ENCODE results near the gene NUP50. TPM values are rescaled to one million over a fixed set of nuclear protein-coding genes. Genes with fewer than 3 reads are reported as not detected.

Gene NUP50
- total and polyA plus RNA-seq, 2 of the 13 experiments (the other 11 are each of a cell fraction or from before 2014, with no cell fraction given), result 14.2 to 52.4 TPM

DNA sequence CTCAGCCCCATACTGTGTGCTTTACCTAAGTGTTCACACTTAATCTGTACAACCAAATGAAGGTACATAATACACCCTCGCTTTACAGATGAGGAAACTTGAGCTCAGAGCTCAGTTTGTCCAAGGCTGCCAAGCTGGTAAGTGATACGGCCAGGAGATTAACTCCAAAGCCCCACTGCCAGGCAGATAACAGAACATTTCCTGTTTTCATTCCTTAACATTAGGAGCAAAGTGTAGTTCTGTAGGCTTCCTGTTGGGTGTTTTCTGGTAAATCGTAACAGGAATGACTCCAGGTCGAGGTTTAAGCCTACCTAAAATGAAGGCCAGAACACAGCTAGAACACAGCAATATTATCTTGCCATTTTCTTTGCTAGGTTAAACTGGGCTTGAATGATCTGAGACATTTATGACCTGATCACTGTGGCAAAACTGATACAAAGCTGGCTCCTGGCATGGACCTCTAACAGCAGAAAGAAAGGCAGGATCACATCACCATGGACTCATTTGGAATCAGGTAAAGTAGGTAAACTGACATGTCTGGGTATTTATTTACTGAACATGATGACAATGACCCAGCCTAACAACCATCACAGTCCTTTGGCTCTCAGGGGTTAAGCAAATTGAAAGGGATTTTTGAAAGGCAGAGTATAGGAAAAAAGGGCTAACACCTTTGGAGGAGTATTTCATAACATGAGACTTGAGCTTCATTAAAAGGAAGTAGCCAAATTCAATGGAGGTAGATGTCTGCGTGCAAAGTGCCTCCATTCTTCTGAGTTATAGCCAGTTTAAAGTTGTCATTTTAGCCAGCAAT lies 3.9 kb upstream of the NUP50 start (continued):
- TF ChIP-seq, protein P1, sequence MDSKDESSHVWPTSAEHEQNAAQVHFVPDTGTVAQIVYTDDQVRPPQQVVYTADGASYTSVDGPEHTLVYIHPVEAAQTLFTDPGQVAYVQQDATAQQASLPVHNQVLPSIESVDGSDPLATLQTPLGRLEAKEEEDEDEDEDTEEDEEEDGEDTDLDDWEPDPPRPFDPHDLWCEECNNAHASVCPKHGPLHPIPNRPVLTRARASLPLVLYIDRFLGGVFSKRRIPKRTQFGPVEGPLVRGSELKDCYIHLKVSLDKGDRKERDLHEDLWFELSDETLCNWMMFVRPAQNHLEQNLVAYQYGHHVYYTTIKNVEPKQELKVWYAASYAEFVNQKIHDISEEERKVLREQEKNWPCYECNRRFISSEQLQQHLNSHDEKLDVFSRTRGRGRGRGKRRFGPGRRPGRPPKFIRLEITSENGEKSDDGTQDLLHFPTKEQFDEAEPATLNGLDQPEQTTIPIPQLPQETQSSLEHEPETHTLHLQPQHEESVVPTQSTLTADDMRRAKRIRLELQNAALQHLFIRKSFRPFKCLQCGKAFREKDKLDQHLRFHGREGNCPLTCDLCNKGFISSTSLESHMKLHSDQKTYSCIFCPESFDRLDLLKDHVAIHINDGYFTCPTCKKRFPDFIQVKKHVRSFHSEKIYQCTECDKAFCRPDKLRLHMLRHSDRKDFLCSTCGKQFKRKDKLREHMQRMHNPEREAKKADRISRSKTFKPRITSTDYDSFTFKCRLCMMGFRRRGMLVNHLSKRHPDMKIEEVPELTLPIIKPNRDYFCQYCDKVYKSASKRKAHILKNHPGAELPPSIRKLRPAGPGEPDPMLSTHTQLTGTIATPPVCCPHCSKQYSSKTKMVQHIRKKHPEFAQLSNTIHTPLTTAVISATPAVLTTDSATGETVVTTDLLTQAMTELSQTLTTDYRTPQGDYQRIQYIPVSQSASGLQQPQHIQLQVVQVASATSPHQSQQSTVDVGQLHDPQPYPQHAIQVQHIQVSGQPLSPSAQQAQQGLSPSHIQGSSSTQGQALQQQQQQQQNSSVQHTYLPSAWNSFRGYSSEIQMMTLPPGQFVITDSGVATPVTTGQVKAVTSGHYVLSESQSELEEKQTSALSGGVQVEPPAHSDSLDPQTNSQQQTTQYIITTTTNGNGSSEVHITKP (CRISPR knock-in tag; IDR thresholded peaks at IDR 0.05; ENCODE audit: low read depth), result no peak
- no peak for TF ChIP-seq ATRX (CRISPR knock-in tag; IDR thresholded peaks at IDR 0.05; ENCODE audit: borderline replicate concordance)
- TF ChIP-seq, protein P2, sequence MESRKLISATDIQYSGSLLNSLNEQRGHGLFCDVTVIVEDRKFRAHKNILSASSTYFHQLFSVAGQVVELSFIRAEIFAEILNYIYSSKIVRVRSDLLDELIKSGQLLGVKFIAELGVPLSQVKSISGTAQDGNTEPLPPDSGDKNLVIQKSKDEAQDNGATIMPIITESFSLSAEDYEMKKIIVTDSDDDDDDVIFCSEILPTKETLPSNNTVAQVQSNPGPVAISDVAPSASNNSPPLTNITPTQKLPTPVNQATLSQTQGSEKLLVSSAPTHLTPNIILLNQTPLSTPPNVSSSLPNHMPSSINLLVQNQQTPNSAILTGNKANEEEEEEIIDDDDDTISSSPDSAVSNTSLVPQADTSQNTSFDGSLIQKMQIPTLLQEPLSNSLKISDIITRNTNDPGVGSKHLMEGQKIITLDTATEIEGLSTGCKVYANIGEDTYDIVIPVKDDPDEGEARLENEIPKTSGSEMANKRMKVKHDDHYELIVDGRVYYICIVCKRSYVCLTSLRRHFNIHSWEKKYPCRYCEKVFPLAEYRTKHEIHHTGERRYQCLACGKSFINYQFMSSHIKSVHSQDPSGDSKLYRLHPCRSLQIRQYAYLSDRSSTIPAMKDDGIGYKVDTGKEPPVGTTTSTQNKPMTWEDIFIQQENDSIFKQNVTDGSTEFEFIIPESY (CRISPR knock-in tag; IDR thresholded peaks at IDR 0.05), result no peak
- TF ChIP-seq ZBTB8A (CRISPR knock-in tag; IDR thresholded peaks at IDR 0.05; ENCODE audit: borderline replicate concordance, low read depth), result no peak
- no peak for TF ChIP-seq POGZ (CRISPR knock-in tag; IDR thresholded peaks at IDR 0.05)
- TF ChIP-seq, protein P3, sequence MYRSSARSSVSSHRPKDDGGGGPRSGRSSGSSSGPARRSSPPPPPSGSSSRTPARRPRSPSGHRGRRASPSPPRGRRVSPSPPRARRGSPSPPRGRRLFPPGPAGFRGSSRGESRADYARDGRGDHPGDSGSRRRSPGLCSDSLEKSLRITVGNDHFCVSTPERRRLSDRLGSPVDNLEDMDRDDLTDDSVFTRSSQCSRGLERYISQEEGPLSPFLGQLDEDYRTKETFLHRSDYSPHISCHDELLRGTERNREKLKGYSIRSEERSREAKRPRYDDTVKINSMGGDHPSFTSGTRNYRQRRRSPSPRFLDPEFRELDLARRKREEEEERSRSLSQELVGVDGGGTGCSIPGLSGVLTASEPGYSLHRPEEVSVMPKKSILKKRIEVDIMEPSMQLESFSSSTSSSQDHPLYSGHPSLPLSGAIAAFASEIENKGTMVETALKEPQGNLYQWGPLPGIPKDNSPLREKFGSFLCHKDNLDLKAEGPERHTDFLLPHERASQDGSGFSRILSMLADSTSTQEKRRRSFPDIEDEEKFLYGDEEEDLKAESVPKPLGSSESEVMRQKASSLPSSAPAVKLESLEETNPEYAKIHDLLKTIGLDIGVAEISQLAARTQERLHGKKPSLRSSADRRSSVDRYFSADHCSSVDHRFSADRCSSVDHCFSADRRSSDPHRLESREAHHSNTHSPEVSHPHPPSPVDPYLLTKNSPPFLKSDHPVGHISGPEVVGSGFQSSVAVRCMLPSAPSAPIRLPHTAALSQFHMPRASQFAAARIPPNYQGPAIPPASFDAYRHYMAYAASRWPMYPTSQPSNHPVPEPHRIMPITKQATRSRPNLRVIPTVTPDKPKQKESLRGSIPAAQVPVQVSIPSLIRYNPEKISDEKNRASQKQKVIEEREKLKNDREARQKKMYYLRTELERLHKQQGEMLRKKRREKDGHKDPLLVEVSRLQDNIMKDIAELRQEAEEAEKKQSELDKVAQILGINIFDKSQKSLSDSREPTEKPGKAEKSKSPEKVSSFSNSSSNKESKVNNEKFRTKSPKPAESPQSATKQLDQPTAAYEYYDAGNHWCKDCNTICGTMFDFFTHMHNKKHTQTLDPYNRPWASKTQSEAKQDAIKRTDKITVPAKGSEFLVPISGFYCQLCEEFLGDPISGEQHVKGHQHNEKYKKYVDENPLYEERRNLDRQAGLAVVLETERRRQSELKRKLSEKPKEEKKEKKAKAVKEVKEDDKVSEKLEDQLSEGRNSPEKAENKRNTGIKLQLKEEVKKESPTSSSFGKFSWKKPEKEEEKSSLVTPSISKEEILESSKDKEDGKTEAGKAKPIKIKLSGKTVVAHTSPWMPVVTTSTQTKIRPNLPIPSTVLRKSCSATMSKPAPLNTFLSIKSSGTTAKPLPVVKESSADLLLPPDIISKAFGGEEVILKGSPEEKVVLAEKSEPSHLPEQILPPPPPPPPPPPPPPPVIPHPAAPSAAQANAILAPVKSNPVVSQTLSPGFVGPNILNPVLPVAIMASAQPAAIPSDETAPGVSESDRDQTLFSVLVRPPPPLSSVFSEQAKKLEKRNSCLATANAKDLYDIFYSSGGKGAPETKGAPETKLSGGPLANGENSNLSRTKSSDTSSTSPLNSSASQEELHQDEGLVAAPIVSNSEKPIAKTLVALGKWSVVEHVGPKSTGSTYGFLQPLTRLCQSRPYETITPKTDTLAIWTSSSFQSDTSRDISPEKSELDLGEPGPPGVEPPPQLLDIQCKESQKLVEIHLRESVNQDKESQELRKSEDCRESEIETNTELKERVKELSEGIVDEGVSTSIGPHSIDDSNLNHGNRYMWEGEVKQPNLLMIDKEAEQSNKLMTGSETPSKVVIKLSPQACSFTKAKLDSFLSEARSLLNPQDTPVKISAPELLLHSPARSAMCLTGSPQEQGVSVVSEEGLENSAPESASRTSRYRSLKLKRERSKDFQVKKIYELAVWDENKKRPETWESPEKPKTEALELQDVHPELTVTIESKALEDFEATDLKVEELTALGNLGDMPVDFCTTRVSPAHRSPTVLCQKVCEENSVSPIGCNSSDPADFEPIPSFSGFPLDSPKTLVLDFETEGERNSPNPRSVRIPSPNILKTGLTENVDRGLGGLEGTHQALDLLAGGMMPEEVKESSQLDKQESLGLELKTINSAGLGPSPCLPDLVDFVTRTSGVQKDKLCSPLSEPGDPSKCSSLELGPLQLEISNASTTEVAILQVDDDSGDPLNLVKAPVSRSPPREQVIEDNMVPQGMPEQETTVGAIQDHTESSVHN (CRISPR knock-in tag; IDR thresholded peaks at IDR 0.05), result no peak
- TF ChIP-seq ZNF652 (CRISPR knock-in tag; IDR thresholded peaks at IDR 0.05; ENCODE audit: borderline replicate concordance, low read depth), result peak; percentile 70
- TF ChIP-seq, protein P4, sequence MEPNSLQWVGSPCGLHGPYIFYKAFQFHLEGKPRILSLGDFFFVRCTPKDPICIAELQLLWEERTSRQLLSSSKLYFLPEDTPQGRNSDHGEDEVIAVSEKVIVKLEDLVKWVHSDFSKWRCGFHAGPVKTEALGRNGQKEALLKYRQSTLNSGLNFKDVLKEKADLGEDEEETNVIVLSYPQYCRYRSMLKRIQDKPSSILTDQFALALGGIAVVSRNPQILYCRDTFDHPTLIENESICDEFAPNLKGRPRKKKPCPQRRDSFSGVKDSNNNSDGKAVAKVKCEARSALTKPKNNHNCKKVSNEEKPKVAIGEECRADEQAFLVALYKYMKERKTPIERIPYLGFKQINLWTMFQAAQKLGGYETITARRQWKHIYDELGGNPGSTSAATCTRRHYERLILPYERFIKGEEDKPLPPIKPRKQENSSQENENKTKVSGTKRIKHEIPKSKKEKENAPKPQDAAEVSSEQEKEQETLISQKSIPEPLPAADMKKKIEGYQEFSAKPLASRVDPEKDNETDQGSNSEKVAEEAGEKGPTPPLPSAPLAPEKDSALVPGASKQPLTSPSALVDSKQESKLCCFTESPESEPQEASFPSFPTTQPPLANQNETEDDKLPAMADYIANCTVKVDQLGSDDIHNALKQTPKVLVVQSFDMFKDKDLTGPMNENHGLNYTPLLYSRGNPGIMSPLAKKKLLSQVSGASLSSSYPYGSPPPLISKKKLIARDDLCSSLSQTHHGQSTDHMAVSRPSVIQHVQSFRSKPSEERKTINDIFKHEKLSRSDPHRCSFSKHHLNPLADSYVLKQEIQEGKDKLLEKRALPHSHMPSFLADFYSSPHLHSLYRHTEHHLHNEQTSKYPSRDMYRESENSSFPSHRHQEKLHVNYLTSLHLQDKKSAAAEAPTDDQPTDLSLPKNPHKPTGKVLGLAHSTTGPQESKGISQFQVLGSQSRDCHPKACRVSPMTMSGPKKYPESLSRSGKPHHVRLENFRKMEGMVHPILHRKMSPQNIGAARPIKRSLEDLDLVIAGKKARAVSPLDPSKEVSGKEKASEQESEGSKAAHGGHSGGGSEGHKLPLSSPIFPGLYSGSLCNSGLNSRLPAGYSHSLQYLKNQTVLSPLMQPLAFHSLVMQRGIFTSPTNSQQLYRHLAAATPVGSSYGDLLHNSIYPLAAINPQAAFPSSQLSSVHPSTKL (CRISPR knock-in tag; IDR thresholded peaks at IDR 0.05), result peak; percentile 37; the same call in 1 of the 2 replicates
- TF ChIP-seq SRSF1 (optimal IDR thresholded peaks at IDR 0.05; ENCODE audit: low read depth, low read length), result no peak
